NCI-H2171 (cell line): ENCODE data around the gene MN1.

ENCODE experiments used
- DNase-seq: peaks from one replicate; lab custom pipeline; 2025; lab: John Stamatoyannopoulos, UW

MN1 gene

DNA sequence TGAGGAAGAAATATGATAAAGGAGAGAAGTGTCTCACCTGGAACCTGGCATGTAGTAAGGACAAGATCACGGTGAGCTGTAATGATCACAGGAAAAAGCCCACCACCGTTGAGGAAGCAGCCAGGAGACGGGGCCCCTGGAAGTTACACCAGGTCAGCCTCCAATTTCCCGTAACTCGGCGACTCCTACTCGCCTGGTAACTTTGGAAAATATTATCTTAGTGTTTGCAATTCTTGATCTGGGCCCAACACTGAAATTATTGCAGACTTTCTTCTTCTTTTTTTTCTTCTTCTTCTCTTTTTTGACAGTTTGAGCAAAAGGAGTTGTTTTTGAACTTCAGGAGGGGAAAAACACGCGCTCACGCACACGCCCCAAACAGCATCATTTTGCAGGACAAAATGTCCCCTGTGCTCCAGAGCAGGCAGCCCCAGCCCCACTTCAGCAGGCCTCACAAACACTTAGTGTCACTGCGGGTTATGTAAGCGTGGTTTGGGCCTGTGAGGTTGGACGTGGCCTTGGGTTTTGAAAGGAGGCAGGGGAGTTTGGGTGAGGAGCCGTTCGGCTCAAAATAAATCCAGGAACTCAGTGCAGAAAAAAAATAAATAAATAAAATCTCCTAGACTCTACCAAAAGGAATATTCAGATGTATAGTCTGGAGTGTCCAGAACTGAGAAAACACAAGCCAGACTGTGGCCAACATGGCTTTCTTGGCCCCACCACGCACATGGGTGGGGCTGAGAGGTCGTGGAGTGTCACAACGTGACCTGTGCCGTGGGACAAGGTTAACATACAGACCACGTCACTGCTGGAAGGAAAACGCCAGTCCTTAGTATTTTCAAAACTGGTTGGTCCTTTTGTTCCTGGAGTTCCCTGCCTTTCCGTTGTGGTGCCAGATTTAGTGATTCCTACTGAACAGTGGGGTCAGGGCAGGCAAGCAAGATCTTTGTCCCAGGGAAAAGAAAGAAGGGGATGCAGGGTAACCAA, 26.3 kb upstream of the MN1 start:
- DNase-seq = no peak

DNA sequence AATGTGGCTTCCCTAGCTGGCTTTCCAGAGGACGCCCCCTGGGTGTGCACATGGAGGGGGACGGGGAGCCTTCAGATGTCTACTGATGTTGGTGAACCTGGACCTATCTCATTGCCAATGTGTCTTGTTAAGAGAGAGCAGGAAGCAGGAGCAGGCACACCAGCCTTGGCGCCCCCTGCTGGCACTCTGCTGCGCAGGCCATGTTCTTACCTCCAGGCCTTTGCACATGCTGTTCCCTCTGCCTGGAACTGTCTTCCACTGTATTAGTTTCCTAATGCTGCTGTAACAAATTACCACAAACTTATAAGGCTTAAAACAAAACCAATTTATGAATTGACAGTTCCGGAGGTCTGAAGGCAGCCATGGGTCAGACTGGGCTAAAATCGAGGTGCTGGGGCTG, 23.6 kb upstream of the MN1 start:
- no peak for DNase-seq

DNA sequence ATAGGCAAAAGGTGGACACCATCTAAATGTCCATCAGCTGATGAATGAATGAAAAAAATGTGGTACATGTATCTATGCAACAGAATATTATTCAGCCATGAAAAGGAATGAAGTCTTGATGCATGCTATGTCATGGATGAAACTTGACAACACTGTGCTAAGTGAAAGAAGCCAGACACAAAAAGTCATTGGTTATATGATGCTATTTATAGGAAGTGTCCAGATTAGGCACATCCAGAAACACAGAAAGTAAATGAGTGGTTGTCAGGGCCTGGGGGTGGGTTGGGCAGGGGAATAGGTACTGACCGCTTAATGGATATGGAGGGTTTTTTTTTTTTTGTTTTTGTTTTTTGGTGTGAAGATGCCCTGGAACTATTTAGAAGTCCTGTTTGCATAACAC, 21.7 kb upstream of the MN1 start:
- no peak for DNase-seq

DNA sequence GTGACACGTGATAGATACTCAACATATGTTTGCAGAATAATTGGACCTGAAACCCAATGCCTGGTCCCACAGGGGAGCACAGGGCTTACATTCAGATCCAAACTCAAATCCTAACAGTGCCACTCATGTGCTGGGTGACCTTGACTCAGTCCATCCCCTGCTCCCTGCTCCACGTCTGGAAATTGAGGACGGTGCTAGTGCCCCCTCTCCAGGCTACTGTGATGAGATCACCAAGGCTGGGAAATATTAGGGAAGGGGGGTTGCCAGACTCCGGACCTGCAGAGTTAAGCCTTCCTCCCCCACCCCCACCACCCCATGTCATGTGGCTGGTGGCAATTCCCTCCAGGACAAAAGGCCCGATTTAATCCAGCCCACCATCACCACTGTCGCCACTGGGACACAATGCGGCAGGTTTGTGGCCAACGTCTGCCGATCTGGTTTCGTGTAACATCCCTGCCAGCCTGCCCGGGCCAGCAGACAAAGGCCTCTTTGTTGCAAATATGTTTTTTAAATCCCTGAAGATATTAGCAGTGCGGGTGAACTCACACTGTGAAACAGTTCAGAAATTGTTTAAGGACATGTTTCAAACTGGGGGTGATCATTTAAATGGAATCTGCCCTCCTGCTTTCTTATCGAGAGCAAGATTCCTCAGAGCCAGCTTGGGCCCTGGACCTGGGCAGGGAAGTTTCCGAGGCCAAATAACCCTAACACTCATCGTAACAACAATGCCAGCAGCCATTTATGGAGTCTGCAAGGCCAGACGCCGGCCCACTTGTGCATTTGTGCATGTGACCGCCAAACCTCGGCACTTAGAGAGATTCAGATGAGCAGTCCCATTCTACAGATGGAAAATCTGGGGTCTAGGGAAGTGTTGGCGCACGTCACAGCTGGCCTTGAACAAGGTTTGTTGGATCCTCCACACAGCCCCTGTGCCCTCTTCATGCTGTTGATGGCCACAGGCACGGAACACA, 19.6 kb upstream of the MN1 start:
- no peak for DNase-seq

DNA sequence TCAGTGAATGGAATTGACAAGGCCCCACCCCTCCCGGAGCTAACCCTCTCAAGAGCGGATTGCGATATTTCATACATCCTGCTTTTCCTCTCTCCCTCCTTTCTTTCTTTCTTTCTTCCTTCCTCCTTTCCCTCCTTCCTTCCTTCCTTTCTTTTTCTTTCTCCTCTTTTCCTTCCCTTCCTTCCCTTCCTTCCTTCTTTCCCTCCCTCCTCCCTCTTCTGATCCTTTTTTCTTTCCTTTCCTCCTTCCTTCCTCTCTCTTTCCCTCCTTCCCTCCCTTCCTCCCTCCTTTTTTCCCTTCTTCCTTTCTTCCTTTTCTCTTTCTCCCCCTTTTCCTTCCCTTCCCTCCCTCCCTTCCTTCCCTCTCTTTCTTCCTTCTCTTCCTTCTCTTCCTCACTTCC, 15.0 kb upstream of the MN1 start:
- DNase-seq = no peak

DNA sequence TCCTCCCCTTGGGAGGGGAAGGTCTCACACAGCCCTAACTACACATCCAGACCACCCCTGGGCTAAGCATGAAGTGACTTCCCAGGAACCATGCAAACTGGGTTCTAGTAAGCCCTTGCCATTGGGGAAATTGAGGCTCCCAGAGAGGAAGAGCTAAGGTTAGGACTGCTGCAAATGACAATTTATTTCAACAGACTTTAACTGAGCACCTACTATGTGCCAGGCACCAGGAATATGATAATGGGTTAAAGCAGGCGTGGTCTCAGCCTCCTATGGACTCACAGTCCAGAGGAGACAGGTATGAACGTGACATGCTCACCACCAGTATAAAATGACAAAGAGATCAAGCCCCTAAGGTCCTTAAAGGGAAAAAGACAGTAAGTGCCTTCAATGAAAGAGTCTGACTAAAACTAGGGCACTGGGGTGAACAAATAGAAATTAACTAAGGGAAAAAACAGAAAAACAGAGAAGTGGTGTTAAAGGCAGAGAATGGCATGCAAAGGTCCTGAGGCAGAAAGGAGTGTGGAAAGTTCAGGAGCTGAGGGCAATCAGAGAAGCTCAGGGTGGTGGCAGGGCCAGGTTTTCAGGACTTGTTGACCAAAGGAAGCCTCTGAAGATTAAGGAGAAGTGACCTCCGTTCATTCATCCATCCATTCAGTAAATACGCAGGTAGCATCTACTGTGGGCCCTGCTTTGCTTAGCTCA, 14.4 kb upstream of the MN1 start:
- DNase-seq = no peak

DNA sequence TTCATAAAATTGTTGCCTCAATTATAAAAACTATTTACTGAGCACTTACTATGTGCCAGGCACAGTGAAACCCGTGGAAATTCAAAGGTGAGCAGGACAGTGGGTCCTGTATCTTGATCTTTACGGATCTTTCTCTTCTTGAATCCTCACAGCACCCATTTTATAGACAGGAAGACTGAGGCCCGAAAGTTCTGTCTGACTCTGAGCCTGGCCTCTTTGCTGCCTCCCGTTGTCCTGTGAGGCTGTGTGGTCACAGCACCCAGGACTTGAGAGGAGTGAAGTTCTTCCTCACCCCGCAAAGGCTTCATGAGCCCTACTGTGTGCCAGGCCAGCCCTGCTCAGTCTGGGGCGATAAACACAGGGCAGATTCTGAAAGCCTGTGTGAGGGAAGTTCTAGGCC, 13.4 kb upstream of the MN1 start:
- no peak for DNase-seq

DNA sequence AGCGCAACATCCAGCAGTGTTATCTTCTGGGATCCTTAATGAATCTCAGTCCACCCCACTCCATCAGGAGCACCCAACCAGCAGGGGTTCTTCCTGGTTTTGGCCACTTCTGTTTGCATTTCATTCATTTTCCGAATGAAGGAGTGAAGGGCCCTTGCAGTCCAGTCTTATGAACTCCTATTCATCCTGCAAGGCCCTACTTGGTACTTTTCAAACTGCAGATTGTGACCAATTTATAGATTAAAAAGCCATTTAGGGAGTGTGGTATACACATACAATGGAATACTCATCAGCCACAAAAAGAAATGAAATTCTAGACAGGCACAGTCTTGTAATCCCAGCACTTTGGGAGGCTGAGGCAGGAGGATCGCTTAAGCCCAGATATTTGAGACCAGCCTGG, 10.2 kb upstream of the MN1 start:
- no peak for DNase-seq

DNA sequence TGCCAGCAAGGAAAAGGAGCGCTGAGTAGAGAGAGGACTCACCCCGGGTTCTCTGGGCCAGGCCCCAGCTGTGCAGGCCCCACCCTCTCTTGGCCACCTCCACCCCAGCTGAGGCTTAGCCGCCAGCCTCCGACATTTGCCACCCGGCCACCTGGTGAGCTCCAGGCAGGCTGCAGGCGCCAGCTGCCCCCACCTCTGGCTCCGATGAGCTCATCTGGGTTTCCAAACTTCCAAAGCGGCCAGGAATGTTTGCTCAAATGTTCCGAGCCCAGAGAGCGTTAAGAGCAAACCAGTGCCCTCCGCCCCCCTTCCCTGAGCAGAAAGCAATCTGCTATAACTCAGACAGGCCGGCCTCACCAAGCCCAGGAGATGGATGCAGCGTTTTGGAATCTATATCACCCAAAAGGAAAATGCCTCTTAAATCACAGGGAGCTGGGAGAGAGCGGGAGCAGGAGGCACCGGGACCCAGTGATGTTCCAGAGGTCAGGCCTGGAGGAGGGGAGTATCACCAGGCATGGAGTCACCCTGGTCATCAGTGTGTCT, 9.1 kb upstream of the MN1 start:
- no peak for DNase-seq

DNA sequence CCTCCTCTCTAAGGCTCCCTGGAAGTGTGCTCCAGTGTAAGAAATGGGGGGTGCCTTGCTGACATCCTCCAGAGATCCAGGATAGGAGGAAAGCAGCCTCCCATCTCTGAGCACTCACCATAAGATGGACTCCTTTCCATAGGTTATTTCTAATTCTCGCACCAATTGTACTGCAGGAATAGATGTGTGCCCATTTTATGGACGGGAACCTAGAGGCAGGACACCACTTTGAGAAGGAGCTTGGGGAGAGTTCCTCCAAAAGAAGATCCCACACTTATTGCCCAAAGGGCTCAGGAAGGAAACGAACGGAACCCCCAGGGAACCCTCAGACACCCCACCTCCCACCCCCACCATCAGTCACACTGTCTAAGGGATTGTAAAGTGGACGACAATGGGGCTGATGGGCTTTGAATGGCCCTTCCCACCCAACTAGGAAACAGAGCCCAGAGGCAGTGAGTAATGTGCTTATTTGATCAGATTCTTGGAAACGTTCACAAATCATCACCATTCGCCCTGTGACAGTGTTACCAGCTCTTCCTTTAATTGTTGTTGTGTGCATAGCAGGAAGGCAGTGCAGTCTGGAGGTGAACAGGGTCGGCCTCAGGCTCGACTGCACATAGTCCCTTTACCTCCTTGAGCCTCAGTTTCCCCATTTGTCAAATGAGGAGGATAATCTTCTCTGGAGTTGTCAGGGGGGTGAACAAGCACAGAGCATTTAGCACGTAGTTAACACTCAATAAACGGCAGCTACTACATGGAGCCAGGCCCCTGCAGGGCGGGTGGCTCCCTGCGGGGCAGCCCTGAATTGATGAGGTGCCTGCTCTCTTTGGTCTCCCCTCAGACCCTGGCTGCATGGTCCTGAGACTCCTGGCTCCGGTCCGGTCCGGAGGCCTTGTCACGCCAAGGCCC, 8.4 kb upstream of the MN1 start:
- no peak for DNase-seq

DNA sequence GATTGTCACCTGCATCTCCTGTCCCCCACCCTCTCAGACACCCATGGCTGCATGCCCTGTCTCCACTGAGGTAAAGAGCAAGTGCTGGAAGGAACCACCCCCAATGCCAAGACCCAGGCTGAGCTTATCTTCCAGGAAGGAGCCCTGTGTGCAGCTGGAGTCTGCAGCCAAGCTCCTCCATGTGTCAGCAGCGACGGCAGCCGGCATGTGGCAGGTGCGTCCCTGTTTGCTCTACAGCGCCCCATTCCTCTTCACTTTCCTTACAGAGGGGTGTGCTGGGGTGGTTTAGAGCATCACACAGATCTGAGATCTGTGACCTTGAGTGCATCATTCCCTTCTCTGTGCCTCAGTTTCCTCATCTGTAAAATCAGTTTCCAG, 7.7 kb upstream of the MN1 start:
- peak; percentile 43 for DNase-seq

DNA sequence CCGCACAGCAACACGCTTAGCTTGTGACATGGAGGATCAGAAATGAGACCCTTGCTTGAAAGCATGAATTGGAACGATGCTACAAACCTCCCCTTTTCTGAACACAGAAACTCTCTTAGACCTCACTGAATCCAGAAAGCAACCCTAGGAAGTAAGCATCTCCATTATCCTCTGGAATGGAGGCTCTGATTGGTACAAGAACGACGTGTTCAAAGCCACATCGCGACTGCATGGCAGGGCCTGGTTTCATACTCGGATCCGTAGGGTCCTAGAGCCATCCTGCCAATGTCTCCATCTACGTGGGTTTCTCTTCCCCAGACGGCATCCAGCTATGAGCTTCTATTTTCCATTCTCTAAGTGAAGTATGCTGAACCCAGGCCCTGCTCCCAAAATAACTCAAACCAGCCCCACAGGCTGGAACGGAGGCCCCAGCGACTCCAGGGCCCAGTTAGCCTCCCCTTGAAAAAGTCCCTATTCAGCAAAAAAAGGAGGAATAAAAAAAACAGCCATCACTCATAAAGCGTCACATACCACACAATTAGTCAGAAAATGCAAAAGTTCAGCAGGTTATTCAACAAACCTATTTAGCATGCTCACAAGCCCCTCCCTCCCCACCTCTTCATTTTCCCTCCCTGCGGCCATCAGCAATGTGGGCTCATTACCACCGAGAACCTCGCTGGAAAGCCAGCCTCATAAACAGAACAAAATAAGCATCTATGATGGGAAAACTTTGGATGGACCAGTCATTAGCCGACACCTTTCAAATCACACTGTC, 7.1 kb upstream of the MN1 start:
- DNase-seq = no peak

DNA sequence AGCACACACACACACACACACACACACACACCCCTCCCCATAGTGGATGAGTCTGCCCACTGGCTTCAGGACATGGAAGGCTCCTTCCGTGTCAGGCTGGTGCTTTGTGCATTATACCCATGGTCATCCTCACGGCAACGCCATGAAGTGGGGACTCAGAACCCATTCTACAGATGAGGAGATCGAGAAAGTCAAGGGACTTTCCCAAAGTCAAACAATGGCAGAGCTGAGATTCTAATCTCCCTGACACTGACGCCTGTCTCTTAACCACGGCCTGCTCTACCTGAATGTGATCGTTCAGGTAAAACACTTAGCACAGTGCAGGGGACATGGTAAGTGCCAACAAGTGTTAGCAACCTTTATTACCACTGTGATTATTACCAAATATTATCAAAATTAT, 4.3 kb upstream of the MN1 start:
- no peak for DNase-seq

DNA sequence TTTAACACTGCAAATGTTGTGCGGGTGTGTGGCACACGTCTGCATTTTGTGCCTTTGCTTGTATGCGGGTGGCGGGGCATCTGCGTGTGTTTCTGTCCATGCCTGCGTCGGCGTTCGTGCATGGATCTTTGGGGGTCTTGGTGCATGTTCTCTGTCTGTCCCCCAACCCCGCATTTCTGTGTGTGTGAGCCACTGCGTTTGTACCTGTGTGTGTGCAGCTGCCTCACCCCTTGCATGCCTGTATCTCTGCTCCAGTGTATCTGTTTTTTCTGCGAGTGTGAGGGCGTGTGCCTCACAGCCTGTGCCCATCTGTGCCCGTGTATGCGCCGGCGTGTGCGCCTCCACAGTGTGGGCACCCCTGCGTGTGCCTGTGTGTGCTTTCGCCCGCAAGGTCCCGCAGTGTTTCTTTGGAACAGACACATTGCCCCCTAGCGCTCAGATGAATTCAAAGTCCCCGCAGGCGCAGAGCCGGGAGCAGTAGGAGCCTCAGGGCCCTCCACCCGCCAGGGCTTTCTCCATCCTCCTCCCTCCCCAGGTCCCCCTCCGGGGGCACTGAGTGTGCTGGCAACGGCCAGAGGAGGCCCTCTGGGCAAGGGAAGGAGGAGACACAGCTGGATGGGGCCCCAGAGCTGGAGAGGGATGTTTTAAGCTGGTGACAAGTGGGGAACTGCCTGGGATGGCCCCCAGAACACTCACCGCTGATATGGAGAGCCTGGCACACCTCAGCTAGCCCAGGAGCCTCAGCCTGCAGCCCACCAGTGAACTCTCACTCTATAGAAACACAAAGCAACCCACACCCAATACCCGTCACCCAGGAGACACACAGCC, 3.1 kb upstream of the MN1 start:
- peak; percentile 81 for DNase-seq

DNA sequence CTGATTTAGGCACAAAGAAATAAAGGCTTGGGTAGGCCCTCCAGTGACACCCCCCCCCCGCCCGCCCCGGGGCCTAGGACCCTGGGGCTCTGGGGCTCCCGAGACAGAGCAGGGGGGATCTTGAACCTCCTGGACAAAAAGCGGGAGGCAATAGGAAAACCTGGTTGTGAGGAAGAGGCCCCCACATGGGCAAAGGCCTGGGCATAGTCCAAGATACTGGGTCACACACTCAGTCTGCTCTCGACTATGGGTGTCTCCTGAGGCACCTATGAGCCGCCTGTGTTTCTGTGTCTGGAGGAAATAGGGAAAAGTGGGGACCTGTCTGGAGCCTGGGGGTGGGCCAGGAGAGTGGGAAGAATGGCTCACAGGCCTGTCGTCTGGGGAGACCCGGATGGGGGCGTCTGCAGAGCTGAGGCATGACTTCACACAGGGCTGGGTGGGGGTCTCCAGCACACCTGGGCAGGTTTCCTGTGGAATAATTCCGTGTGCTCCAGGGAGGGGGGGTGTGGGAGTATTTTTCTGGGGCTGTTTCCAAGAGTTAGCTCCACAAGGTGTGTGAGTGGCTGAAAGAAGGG, 2.4 kb upstream of the MN1 start:
- DNase-seq = no peak

DNA sequence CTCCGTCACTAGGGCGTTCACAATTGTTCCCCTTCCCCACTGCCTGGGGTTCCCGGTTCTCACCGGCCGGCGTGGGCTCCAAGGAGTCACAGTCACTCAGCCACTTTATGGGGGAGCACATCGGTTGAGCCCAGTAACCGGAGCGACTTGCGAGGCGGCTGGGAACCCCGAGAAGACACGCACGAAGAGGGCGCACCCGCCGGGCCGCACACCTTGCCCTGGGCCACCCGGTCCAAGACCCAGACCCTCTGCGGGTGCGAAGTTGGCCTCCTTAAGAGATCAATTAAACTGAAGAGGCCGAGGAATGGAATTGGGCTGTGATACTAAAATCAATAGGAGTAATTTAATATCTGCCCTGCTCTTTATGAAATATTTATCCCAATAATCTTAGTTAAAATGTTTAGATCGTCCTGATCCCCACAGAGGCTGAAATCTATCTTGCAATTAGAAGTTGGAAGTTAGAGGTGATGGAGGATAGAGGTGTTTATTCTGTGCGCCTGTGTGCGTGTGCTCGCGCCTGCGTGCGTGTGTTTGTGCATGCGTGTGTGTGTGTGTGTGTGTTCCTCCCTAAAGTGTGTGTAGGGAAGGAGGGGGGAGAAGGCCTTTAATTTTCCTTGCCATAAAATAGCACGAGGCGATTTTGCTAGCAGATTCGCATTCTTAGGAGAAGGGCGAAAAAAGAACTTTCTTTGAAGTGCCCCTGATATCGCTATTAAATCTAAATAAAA, 954 bp upstream of the MN1 start:
- DNase-seq = no peak

DNA sequence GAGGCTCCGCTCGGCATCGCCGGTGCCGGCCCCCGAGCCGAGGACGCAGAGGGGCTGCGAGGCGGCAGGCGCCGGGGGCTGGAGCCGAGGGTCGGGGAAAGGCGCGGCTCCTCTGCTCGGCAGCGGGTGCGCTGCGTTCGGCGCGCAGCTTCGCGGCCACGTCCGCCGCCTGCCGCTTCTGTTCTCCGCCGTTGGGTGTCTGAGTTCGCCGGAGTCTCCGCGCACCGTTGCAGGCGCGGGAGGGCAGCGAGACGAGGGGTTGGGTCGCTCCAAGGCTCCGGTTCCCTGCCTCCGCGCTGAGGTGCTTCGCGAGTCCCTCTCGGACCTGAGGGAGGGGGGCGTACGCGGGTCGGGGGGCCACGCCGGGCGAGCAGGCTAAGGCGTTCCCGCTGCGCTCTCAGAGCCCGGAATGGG, 347 bp downstream of the MN1 start:
- DNase-seq = peak; percentile 33
